K562 (cell line): Measurements from ENCODE around the gene NKD1. TPM values are rescaled to one million over a fixed set of nuclear protein-coding genes. Genes with fewer than 3 reads are reported as not detected.

ENCODE experiments used
- ATAC-seq: fragments of 200-7000 bp; cut with Tn5 transposase; 3 replicates; pipeline ENCODE4 v1.9.1; 2020; ENCODE audit warnings: moderate library complexity
- BruUV-seq: library from RNA; stranded (reverse); fragments of 400-500 nt; replicated peaks from 2 replicates; lab custom pipeline; 2021; lab: Mats Ljungman, UMichigan
- CTCF ChIA-PET: fragments of 300-600 bp; formaldehyde crosslinking; extraction: SDS; loops from one replicate; lab custom pipeline; 2021; ENCODE audit warnings: low intra/inter-chr PET ratio; lab: Yijun Ruan, JAX
- POLR2A ChIA-PET: fragments of 300-600, 350-650 bp; sonication (Branson Sonifier 250); formaldehyde crosslinking; extraction: SDS; loops from one replicate; lab custom pipeline; 2021; ENCODE audit warnings: antibody characterized with exemption, inconsistent platforms; lab: Yijun Ruan, JAX
- DNase-seq, 4 experiments: peaks; one replicate each; pipeline versions ENCODE4 v3.0.0 to v3.0.0-alpha.2; 2011 to 2018; ENCODE audit warnings: low spot score in 3 of 4, mixed read lengths in 3 of 4; ENCODE audit errors: extremely low read depth in 1 of 4
- FAIRE-seq: peaks from 2 replicates; lab custom pipeline; 2011; peaks lifted over from hg19 to GRCh38; lab: Jason Lieb, UNC
- H2AFZ ChIP-seq: 2 replicates; pipeline ENCODE4 v1.6.0; 2011; ENCODE audit warnings: low read depth, low read length, control low read depth, inconsistent platforms
- H3K27ac ChIP-seq: fragments of 200-600 bp; 3 replicates; pipeline ENCODE4 v1.8.0; 2011; ENCODE audit warnings: low read depth, mild to moderate bottlenecking, control low read depth, inconsistent platforms, low read length, moderate library complexity, mixed read lengths; ENCODE audit errors: extremely low read depth
- H3K27me3 ChIP-seq, 2 experiments: fragments of 300-600 bp in 1 of 2; 2 replicates in 1 of 2; 3 replicates in 1 of 2; pipeline versions ENCODE4 v1.6.0 to v1.8.0; 2011; ENCODE audit warnings: inconsistent platforms in 2 of 2, low read length in 2 of 2, mild to moderate bottlenecking in 1 of 2, mixed read lengths in 1 of 2, moderate library complexity in 1 of 2; ENCODE audit not compliant: control insufficient read depth in 2 of 2, insufficient read depth in 2 of 2
- H3K36me3 ChIP-seq: fragments of 300-600 bp; 3 replicates; pipeline ENCODE4 v1.8.0; 2011; ENCODE audit warnings: mild to moderate bottlenecking, low read length, inconsistent platforms; ENCODE audit not compliant: control insufficient read depth, insufficient read depth
- H3K4me1 ChIP-seq, 2 experiments: fragments of 200-600 bp in 1 of 2; replicated peaks in 1 of 2; 2 replicates in 1 of 2; 3 replicates in 1 of 2; pipeline versions ENCODE4 v1.5.1 to v1.8.0; 2011; ENCODE audit warnings: inconsistent platforms in 2 of 2, low read length in 2 of 2, mild to moderate bottlenecking in 1 of 2, mixed read lengths in 1 of 2, moderate library complexity in 1 of 2; ENCODE audit not compliant: control insufficient read depth in 2 of 2, insufficient read depth in 2 of 2
- H3K4me2 ChIP-seq: 2 replicates; pipeline ENCODE4 v1.6.1; 2011; ENCODE audit warnings: low read length, control low read depth, inconsistent platforms, mixed read lengths; ENCODE audit not compliant: insufficient read depth
- H3K4me3 ChIP-seq: fragments of 200-600 bp; sonication (generic), shearing (Covaris generic); 2 replicates; pipeline ENCODE4 v1.5.1; 2016; ENCODE audit warnings: control low read depth, inconsistent platforms
- H3K79me2 ChIP-seq: fragments of 200-600 bp; 3 replicates; pipeline ENCODE4 v1.8.0; 2011; ENCODE audit warnings: low read length, inconsistent platforms; ENCODE audit not compliant: control insufficient read depth, insufficient read depth
- H3K9ac ChIP-seq, 2 experiments: 2 replicates each; pipeline versions ENCODE4 v1.6.0 to v1.6.1; 2011; ENCODE audit warnings: low read depth in 2 of 2, low read length in 2 of 2, control low read depth in 1 of 2, inconsistent platforms in 1 of 2, mild to moderate bottlenecking in 1 of 2, mixed read lengths in 1 of 2; ENCODE audit not compliant: insufficient read depth in 1 of 2
- H3K9me1 ChIP-seq: one replicate; pipeline ENCODE4 v1.6.0; 2011; ENCODE audit warnings: inconsistent platforms, mild to moderate bottlenecking, low read length, moderate library complexity; ENCODE audit not compliant: control insufficient read depth, insufficient read depth
- H3K9me3 ChIP-seq: replicated peaks from 2 replicates; pipeline ENCODE4 v1.5.1; 2011; ENCODE audit warnings: low read depth, low read length, inconsistent platforms; ENCODE audit not compliant: control insufficient read depth, insufficient read depth
- H4K20me1 ChIP-seq: replicated peaks from 2 replicates; pipeline ENCODE4 v1.6.1; 2011; ENCODE audit warnings: low read length, inconsistent platforms, mixed read lengths; ENCODE audit not compliant: control insufficient read depth, insufficient read depth
- TAL1 ChIP-seq: fragments of 450-650 bp; IDR thresholded peaks from 2 replicates; pipeline ENCODE4 v1.6.1; 2016; ENCODE audit warnings: mild to moderate bottlenecking
- WGBS: fragments of 100-300 bp; shearing (Covaris generic); methylation state at CpG from one replicate; pipeline ENCODE4 v1.1.6; 2016; ENCODE audit warnings: low coverage, mixed read lengths; ENCODE audit not compliant: insufficient coverage; ENCODE audit errors: missing lambda C conversion rate; 5-methylcytosine and 5-hydroxymethylcytosine counted together
- in situ Hi-C: fragments of 300-500 bp; cut with MboI; formaldehyde crosslinking; loops from 4 replicates; pipeline ENCODE4 v1.15.0; 2018; ENCODE audit warnings: inconsistent platforms, mixed read lengths
- intact Hi-C: fragments of 100-400 bp; cut with micrococcal nuclease; formaldehyde crosslinking; loops from 2 replicates; pipeline ENCODE4 v1.14.2; 2022
- polyA plus RNA-seq, 8 experiments: library from polyadenylated mRNA; depleted of rRNA in 4 of 8; stranded (reverse) in 5 of 8; unstranded in 3 of 8; fragments of >200 nt; fragmentation: Nextera tagmentation in 2 of 8; fragmentation: Illumina TruSeq in 1 of 8; extraction: Ambion mirVana in 2 of 8; extraction: Trizol in 1 of 8; gene quantifications; 2 replicates each; pipeline versions ENCODE4 v1.2.1 to v1.2.3, GENCODE V29; 2011 to 2014; ENCODE audit warnings: inconsistent platforms in 1 of 8, missing spikeins in 1 of 8
- total RNA-seq, 7 experiments: library from RNA; depleted of rRNA in 6 of 7; stranded (reverse); fragments of >200 nt in 6 of 7; fragmentation: Illumina TruSeq in 2 of 7; extraction: Trizol in 2 of 7; gene quantifications; 2 replicates each; pipeline versions ENCODE4 v1.2.1 to v1.2.3, GENCODE V29; 2011 to 2021; ENCODE audit warnings: low replicate concordance in 1 of 7
- TF ChIP-seq, protein P1 (sequence below): IDR thresholded peaks from 2 replicates; pipeline ENCODE4 v1.6.1; 2016; ENCODE audit warnings: missing genetic modification characterization, missing compliant biosample characterization

The NKD1 gene
- total and polyA plus RNA-seq, 9 of the 15 experiments (the other 6 are each of a cell fraction or from before 2014, with no cell fraction given), result under 0.01 to 0.24 (median 0.04) TPM; not detected in 2

DNA sequence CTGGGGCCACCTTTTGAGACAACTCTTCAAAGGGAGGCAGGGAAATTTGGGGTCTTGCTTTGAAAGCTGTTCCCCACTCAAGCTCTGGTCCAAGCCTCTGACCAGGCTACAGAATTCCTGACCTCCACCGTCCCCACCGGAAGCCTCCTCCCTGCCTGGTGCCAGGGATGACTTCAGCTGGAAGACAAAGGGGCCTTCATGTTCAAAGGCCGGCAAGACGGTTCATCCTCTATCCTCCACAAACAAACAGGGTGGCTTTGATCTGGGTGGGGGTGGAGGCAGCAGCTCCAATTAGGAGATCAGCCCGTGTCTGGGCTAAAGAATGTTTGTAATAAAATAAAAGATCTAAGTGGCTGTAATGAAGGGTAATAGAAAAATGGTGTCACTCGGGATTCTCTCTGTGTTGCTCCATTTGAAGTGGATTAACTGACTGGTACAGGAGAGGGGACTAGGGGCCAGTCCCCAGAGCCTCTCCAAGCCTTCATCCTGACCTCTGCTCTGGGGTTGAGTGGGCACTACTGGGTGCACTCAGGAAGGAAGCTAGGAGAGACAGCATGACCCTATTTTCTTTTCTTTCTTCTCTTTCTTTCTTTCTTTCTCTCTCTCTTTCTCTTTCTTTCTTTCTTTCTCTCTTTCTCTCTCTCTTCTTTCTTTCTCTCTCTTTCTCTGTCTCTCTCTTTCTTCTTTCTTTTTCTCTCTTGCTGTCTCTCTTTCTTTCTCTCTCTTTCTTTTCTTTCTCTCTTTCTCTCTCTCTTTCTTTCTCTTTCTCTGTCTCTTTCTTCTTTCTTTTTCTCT lies 27.5 kb upstream of the NKD1 start:
- BruUV-seq, result no TSS peak
- Histone ChIP-seq H3K79me2 (no peaks in the 10 kb centered on the region), H3K4me1 (no peaks in the 10 kb centered on the region), H3K9me3 (no peaks in the 10 kb centered on the region), H3K9ac (no peak overlapping the region), H3K36me3 (no peaks in the 10 kb centered on the region)
- no peak for TF ChIP-seq TAL1
- TF ChIP-seq, protein P1, sequence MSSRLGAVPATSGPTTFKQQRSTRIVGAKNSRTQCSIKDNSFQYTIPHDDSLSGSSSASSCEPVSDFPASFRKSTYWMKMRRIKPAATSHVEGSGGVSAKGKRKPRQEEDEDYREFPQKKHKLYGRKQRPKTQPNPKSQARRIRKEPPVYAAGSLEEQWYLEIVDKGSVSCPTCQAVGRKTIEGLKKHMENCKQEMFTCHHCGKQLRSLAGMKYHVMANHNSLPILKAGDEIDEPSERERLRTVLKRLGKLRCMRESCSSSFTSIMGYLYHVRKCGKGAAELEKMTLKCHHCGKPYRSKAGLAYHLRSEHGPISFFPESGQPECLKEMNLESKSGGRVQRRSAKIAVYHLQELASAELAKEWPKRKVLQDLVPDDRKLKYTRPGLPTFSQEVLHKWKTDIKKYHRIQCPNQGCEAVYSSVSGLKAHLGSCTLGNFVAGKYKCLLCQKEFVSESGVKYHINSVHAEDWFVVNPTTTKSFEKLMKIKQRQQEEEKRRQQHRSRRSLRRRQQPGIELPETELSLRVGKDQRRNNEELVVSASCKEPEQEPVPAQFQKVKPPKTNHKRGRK (tag), result peak; percentile 96
- TF ChIP-seq, all 486 proteins: peak for 1
- 0% methylated on average over 6 of the region's 6 CpGs for WGBS
- H2AFZ ChIP-seq, result no peak overlapping the region
- no peaks in the 10 kb centered on the region for H3K9me1 ChIP-seq
- CTCF ChIA-PET, result no interaction called here
- H3K4me3 ChIP-seq, result no peak overlapping the region
- ATAC-seq (no peak), DNase-seq (no peak), FAIRE-seq (no peak)
- no peak overlapping the region for H3K4me2 ChIP-seq
- in situ Hi-C loops, result loop anchor here (25.0 kb wide), 1 partner anchor 308 kb away; no protein-coding TSS in a partner anchor
- H4K20me1 ChIP-seq, result no peaks in the 10 kb centered on the region
- no peaks in the 10 kb centered on the region; a peak in 1 of 5 replicates for H3K27me3 ChIP-seq
- H3K27ac ChIP-seq, result no peak overlapping the region
- intact Hi-C loops, result no loop called here
- POLR2A ChIA-PET, result no interaction called here
